ENCODE data around the gene C4orf36. TPM values are rescaled to one million over a fixed set of nuclear protein-coding genes. Genes with fewer than 3 reads are reported as not detected.

The C4orf36 gene
- total RNA-seq, 1 donor from 2014 or later: not detected

GRCh38 chr4:86919561-86920223 is 27.5 kb upstream of the C4orf36 start:
- Histone ChIP-seq H3K4me3 (no peak overlapping the region), H3K4me1 (peaks cover 5% of the 10 kb centered on the region), H3K27me3 (no peaks in the 10 kb centered on the region), H3K9me3 (no peaks in the 10 kb centered on the region), H3K27ac (no peak overlapping the region), H3K36me3 (no peaks in the 10 kb centered on the region)
- intact Hi-C loops (cut with DNase I): loop anchor here (5.0 kb wide), 1 partner anchor 173 kb away; no protein-coding TSS in a partner anchor
- no peak for DNase-seq (ENCODE audit: extremely low spot score in 2 of 2)
- TF ChIP-seq POLR2AphosphoS5 (IDR thresholded peaks at IDR 0.05; ENCODE audit: insufficient read depth in 1 of 2, low read depth in 1 of 2): no peak
- no peak for TF ChIP-seq CTCF (IDR thresholded peaks at IDR 0.05)
- no peak for TF ChIP-seq POLR2A (IDR thresholded peaks at IDR 0.05)

GRCh38 chr4:86918539-86919072 is 26.4 kb upstream of the C4orf36 start:
- no peak overlapping the region for H3K27ac ChIP-seq
- H3K36me3 ChIP-seq: no peaks in the 10 kb centered on the region
- no peak overlapping the region for H3K4me3 ChIP-seq
- no peak for DNase-seq (ENCODE audit: extremely low spot score in 2 of 2)
- no peaks in the 10 kb centered on the region for H3K27me3 ChIP-seq
- TF ChIP-seq CTCF (IDR thresholded peaks at IDR 0.05) (no peak), POLR2AphosphoS5 (IDR thresholded peaks at IDR 0.05; ENCODE audit: insufficient read depth in 1 of 2, low read depth in 1 of 2) (no peak), POLR2A (IDR thresholded peaks at IDR 0.05) (no peak)
- H3K9me3 ChIP-seq: no peaks in the 10 kb centered on the region
- intact Hi-C loops (cut with DNase I): no loop called here
- H3K4me1 ChIP-seq: peaks cover 5% of the 10 kb centered on the region

GRCh38 chr4:86917212-86918039 is 25.2 kb upstream of the C4orf36 start:
- Histone ChIP-seq H3K9me3 (no peaks in the 10 kb centered on the region), H3K4me1 (peaks cover 5% of the 10 kb centered on the region), H3K4me3 (no peak overlapping the region), H3K27ac (no peak overlapping the region), H3K36me3 (no peaks in the 10 kb centered on the region), H3K27me3 (no peaks in the 10 kb centered on the region)
- intact Hi-C loops (cut with DNase I): no loop called here
- TF ChIP-seq POLR2AphosphoS5 (IDR thresholded peaks at IDR 0.05; ENCODE audit: insufficient read depth in 1 of 2, low read depth in 1 of 2): no peak
- no peak for TF ChIP-seq CTCF (IDR thresholded peaks at IDR 0.05)
- no peak for TF ChIP-seq POLR2A (IDR thresholded peaks at IDR 0.05)
- DNase-seq (ENCODE audit: extremely low spot score in 2 of 2): no peak

- TF ChIP-seq POLR2AphosphoS5 (IDR thresholded peaks at IDR 0.05; ENCODE audit: insufficient read depth in 1 of 2, low read depth in 1 of 2) (no peak), POLR2A (IDR thresholded peaks at IDR 0.05) (no peak), CTCF (IDR thresholded peaks at IDR 0.05) (no peak)
- Histone ChIP-seq H3K4me3 (no peak overlapping the region), H3K27ac (no peak overlapping the region), H3K9me3 (no peaks in the 10 kb centered on the region), H3K4me1 (peaks cover 5% of the 10 kb centered on the region), H3K27me3 (no peaks in the 10 kb centered on the region), H3K36me3 (no peaks in the 10 kb centered on the region)
- no peak for DNase-seq (ENCODE audit: extremely low spot score in 2 of 2)
- intact Hi-C loops (cut with DNase I): no loop called here
These were observed 24.2 kb upstream of the C4orf36 start for GRCh38 chr4:86916392-86916791.

Measured in vagina (tissue), 2 donors.